NCI-H446 treated with DMSO at 0.1 percent for 48 hours (cell line): ENCODE measurements around the gene KDM4F.

Experiments
- DNase-seq: peaks from one replicate; lab custom pipeline; 2025; lab: John Stamatoyannopoulos, UW

The KDM4F gene

DNA sequence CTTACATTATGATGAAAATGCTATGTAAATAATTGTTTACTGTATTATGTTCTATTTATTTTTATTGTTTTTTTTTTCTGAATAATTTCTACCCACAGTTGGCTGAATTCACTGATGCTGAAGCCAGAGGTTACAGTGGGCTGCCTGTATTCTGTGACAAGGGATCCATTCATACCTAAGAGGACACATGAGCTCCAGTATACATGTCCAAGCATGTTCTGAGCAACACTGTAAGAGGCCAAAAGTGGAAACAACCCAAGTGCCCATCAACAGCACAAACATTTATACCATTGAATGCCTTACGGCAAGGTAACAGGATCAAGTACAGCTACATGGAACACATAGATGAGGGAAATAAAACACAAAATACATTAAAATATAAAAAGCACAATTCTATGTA lies 16.1 kb downstream of the KDM4F start:
- no peak for DNase-seq

DNA sequence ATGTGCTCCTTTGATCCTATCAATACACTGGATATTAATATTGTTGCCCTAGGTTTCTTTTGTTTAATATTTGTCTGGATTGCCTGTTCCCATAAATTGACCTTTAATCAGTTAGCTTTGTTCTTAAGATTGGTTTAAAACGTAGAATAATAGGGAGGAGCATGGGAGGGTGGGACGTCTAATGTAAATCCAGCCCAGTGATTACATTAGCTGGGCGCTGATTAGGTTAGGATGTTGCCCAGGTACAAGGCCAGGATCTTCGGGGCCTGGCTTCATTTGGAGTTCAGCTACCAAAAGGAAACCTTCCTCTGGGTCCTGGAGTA lies 17.5 kb downstream of the KDM4F start, which contains the start of gene SRSF8:
TSS of gene SRSF8 (plus strand) at position 204 of the 323 bp plus-strand sequence. CDS start 308 bp downstream, outside the sequence.
- no peak for DNase-seq

- peak; percentile 58 for DNase-seq
Observed at GRCh38 chr11:95067039-95067840, 18.0 kb downstream of the KDM4F start.

GRCh38 chr11:95067841-95068219 lies 18.6 kb downstream of the KDM4F start:
- no peak for DNase-seq

- peak; percentile 96 for DNase-seq
Observed at GRCh38 chr11:95068549-95068948, 19.3 kb downstream of the KDM4F start.

- no peak for DNase-seq
Observed at GRCh38 chr11:95070471-95070870, 21.2 kb downstream of the KDM4F start.

DNA sequence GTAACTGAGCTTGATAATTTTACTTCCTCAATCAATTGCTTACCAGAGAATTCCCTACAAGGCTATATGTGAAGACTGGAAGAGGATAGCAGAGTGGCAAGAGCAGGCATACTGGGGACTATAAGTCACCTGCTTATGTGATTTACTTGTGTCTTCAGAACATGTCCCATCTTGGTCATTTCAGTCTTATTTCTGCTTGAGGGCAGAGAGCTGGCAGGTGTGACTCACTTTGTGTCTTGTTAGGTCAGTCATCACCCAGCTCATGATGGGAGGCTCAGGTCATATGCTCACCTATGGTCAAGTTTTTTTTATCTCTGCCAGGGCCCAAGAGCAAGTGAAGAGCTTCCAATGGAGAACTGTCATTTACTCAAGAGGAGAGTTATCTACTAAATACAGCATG lies 23.7 kb downstream of the KDM4F start:
- DNase-seq = no peak

GRCh38 chr11:95074792-95075563 lies 25.8 kb downstream of the KDM4F start:
- DNase-seq = no peak

DNA sequence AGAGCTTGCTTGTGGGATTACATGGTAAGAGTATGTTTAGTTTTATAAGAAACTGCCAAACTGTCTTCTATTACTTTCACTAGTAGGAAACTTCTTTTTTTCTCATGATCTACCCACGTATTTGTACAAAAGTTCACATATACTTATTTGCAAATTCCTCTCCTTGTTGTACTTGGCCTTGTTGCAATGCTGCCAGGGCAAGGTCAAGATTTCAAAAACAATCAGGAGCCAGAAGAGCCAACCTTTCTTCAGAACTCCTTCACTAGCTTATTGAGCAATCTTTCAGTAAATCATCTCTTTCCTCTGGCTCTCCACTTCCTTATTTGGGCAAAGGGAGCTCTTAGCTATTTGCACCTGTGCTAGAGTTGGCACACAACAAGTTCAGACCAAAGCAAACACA lies 27.2 kb downstream of the KDM4F start:
- no peak for DNase-seq

DNA sequence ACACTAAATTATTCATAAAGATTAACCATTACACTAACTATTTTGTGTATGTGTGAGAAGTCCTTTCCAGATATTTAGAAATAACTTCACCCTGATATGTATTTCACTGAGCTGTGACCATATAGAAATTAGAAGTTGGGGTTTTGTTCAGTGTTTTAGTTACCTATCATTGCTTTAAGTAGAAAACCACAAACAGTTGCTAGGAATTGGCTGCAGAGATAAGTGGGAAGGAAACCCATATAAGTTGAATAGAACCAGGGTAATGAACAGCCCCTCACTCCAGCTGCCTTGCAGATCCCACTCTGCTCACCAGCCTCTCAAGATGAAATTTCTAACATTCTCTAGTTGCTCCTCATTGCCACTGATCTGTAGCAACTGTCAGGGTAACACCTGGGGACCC lies 27.8 kb downstream of the KDM4F start:
- DNase-seq = no peak

DNA sequence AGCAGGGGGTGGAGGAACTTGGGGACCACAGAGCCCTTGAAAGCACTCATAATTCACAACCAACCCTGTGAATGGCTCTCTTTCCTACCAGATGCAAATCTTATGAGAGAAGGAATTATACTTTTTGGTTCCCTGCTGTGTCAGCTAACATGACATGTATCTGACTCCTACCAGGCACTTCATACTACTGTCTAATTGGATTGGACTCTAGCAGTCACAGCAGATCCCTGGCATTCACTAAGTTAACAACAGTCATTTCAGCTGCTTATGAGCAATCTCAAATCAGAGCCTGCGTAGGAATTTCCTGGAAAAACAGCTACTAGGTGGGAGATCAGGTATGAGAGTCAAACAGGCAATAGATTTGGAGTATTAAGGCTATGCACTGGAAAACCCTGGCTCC lies 29.3 kb downstream of the KDM4F start:
- no peak for DNase-seq

DNA sequence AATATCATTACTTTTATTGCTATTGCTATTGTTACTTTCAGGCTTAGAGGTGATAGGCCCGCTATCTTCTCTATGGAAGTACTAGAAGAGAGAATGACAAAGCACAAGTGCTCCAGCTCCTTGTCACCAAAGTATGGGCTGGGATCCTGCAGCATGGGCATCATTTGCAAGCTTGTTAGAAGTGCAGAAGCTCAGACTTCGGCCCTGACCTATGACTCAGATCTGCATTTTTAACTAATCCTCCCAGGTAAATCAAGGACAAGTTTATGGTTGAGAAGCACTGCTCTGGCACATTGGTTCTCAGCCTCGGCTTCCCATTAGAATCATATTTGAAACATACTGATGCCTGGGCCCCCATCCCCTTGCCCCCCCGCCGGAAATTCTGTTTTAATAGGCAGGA lies 31.8 kb downstream of the KDM4F start:
- no peak for DNase-seq

DNA sequence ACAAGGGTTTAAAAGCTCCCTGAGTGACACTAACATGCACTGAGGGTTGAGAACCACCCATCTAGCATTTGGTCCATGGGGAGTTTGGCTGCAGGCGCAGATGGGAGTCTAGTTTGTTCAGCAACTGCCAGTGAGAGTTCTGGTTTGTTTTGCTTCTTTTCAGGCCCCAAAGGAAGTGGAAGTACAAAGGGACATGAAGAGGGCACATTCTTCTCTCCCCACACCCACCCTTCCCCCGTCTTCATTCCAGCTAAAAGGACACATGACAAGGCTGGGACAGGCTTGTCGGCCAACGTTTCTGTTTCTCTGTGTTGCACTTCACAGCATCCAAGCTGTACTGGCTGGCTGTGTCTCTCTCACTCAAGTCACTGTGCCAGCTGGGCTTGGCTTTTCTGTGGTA lies 32.2 kb downstream of the KDM4F start:
- DNase-seq = no peak

DNA sequence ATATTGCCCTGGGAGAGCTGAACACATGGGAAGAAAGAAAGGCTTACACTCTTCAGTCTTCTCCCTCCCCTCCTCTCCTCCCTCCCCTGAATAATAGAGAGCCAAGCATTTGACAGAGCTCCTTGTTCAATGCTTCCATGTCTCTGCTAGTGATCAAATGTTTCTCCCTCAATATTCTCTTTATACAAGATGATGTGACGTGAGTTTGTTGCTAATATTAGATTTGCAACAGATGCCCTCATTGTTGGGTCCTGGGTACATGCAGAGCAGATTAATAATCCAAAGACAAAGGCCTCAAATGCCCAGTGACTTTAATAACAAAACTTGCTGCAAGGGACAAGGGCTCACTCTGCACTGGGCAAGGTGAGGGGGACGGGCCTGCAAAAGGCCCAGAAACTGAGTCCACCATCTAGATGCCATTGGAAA lies 33.4 kb downstream of the KDM4F start:
- no peak for DNase-seq

GRCh38 chr11:95084509-95084908 lies 35.3 kb downstream of the KDM4F start:
- no peak for DNase-seq

DNA sequence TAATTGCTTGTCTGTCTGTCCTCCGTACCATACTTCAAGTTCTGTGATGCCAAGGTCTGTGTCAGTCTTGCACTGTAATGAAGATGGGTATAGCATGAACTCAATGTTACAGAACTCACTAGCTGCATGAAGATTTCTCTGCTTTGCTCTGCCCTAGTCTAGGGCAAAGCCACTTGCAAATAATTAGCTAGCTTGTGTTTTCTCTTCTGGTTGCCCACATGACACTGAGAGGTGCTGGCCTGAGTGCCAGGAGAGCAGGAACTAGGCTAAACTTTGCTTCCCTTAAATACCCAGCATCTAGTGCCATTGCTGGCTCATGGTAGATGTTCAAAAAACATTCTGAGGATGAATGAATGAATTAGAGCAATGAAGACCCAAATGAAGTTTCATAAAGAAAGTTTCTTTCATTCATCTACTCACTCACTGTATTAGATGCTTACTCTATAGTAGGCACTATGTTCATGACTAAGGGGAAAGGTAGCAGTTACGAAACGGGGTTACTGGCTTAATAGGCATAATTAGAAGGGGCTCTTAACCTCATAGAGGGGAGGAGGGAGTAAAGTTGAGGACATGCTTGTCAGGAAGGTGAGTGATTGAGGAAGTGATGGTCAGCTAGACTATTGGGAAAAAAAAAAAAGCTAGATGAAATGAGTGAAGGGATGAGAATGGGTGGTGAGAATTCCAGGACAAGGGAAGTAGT lies 36.0 kb downstream of the KDM4F start:
- DNase-seq = no peak

DNA sequence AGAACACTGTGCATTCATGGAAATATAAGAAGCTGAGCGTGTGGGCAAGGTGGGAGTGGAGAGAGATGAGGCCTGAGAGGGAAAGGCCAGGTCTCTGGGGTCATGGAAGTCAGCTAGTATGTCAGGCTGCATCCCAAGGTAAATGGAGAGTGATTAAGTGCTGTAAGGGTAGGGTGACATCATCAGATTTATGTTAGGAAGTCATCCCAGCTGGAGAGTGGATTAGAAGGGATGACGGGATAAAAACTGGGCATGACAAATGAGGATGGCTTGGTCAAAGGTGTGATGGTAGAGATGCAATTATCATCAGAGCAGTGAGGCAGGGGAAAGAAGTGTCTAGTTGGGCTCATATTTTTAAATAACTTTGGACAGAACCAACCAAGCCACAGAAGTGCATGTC lies 36.9 kb downstream of the KDM4F start:
- no peak for DNase-seq

DNA sequence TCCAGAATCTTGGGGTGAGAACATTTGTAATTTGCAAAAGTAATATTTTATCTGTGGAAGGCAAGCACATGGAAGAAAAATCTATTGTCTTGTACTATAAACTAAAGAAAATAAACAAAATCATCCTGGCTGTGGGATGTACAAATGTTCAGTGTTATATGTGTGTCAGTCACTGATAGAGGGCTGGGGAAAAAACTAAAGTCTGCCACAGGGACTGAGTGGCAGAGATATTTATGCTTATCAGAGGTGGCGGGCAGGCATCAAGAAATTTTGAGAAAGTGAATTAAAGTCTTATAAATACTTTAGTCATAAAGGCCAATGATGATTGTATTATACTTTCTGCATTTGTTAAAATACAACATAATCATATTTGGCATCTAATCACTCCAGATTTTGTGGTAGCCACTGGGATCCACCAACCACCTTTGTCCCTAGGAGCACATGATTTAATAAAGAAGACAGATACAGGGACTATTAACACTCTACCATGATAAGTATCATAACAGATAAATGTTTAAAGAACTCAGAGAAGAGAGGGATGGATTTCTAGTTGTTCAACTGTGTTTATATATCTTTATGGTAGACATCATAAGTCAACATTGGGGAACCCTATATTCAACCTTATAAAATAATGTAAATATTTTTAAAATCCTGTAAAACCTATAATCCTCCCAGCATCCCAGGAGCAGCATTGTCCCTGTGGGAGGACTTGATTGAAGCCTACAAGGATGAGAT lies 37.8 kb downstream of the KDM4F start:
- no peak for DNase-seq

DNA sequence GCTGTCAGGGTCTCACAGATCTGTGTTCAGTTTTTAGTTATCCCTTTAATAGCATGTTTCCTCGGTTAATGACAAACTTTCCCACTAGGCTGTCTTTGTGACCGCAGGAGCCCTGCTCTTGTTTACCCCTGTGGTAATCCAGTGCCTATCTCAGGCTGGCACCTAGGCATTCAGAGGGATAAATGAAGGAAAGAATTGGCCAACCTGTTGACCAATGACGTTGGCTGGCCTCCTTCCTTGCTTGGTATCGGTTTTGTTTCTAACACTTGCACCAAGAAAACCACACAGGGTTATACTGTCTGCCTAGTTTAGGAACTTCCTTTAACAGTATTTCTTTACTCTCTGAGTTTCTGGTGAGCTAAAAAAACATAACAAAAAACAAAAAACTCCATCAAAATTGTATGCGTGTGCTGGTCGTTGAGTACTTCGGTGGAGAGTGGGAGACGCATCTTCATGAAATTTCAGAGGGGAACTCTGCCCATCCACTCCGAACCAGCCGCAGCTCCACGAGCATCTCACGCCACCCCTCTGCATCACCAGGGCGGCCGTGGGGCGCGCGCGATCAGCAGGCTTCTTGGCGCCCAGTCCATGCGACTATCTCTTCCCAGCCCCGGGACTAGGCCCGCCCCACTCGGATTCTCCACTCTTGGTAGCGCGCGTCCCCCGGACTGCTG lies 39.9 kb downstream of the KDM4F start:
- no peak for DNase-seq

DNA sequence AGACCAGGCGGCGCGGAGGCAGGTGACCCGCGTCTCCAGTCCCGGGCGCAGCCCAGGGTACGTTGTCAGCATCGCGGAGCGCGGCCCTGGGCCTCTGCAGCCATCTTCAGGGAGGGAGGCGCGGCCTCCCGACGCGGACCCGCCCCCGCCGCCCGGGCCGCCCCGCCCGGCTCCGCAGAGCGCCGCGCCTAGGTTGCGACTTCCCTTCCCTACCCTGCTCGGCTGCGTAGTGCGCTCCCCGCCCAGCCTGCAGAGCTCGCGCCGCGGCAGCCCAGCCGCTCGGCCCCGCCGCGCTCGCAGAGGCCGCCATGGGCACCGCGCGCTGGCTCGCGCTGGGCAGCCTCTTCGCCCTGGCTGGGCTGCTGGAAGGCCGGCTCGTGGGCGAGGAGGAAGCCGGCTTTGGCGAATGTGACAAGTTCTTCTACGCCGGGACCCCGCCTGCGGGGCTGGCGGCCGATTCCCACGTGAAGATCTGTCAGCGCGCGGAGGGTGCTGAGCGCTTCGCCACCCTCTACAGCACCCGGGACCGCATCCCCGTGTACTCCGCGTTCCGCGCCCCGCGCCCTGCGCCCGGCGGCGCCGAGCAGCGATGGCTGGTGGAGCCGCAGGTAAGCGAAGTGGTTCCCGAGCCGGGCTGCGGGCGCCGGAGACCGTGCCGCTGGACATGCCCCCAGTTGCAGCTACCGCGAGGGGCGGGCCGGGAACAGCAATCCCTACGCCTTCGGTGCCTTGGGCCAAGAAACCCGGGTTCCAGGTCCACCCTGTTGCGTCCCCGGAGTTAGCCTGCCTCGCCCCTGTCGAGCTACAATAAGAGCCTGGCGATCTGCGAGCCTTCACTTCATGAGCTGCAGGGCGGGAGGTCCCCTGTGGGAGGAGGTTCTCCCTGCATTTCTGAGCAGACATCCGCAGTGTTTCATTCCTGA lies 40.7 kb downstream of the KDM4F start, which contains the start of gene ENDOD1:
TSS of gene ENDOD1 (plus strand) at position 227 of the 923 bp plus-strand sequence. CDS start at position 309, 82 bp downstream.
- DNase-seq = peak; percentile 58
